GM21528 (cell line): ENCODE data around the gene HSP90B1.

Experiments
- ATAC-seq: cut with Tn5 transposase; IDR thresholded peaks from one replicate; pipeline ENCODE4 v1.9.1; 2021; ENCODE audit warnings: mild to moderate bottlenecking, moderate library complexity; ENCODE audit not compliant: unreplicated experiment, low FRiP score

HSP90B1 gene

DNA sequence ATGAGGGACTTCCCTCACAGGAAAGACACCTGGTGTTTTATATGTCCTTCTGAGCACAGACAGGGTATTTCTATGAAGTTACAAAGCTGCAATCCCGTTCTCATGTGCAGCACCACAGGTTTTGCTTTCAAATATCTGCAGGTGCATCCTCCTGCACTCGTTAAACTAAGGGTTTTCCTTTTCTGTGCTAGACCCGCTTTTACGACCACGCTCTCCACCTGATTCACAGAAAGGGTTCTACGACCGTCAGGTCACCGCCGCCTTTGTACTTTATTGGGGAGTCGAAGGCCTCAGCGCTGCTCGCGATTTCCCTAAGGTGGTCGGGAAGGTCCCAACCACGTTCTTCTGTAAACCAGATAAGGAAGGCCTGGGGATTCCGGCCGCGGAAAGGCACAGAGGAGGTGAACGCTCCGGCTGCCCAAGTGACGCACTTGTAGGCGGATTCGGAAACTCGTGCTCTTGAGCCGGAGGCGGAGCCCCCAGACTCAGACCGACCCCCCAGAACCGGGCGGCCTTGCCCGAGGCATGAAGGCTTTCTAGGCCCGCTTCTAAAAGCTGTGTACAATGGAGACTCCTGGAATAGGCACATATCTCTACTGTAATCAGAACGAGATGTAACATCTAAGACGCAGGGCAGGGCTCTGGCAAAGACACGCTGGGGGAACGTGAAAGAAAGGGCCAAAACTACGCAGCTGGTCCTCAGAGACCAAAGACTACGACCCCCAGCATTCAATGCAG is 995 bp upstream of the HSP90B1 start:
- ATAC-seq = peak; percentile 25

DNA sequence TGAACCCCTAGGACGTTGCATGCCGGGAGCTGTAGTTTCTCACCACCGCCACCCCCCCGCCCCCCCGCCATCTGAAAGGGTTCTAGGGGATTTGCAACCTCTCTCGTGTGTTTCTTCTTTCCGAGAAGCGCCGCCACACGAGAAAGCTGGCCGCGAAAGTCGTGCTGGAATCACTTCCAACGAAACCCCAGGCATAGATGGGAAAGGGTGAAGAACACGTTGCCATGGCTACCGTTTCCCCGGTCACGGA is 501 bp upstream of the HSP90B1 start:
- ATAC-seq = no peak

DNA sequence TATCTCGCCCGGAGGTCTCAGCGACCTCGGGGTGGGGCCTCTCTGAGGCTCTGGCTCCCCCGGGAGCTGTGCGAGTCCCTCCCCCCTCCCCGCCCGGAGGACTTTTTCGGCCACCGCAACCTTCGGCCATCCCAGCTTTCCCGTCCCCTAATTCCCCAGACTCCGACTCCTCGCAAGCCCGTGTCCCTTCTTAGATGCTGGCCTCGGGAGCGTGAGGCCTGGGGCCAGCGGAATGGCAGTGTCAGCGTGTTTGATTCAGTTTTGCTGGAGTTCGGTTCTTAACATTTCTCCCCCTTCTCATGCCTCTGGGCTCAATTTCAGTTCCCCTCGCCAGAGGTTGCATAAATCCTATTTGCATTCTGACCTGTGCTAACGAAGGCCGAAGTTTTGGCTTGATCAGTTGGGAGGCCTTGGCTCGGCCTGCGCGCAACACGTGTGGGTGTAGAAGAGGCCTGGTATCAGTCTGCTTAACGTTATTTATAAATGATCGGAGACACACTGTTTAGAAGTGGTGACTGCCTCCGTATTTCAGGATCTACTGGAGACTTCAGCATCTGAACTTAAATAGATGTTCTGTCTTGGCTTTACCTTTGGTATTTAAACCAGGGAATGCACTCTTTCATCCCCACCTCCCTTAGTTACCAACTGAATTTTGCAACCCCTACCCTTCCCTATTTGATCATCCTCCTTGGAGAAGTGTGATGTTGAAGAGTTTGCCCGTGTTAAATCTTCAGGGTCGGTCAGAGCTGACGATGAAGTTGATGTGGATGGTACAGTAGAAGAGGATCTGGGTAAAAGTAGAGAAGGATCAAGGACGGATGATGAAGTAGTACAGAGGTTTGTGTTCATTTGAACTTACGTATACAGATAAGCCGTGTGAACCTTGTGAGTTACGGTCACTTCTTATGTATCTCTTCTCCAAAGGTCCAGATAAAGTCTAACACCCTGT is 851 bp downstream of the HSP90B1 start:
- ATAC-seq = peak; percentile 6

DNA sequence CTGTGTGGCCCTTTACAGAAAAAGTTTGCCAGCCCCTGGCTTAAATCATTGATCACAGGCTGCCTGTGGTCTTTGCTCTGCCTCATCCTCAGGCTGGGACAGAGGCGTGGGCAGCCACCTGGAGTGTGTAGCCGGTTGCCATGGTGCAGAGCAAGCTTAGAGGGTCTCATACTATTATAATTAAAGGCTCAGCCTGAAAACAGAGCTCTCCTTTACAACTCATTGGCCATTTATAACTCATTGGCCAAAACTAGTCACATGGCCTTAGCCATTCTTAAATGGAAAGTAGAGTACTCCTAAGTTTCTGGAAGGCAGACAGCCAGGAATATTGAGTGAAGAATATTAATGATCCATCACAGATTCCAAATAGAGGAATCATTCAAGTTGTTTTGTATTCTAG is 3.0 kb downstream of the HSP90B1 start:
- ATAC-seq = no peak

DNA sequence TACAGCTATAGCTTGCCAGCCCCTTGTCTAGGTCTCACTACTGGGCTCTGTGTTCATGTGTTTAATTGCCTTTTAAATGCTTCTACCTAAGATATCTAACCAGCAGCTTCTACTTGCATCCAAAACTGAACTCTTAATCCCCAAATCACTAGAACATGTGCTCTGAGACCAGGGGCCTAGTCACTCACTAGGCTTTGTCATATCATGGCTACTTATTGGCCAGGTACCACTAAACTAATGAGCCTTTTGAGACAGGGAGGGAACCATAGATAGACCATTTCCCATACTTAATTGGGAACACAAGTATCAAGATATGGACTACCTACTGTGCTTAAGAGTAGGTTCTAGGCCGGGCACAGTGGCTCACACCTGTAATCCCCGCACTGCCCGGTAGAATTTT is 6.5 kb downstream of the HSP90B1 start:
- ATAC-seq = no peak

DNA sequence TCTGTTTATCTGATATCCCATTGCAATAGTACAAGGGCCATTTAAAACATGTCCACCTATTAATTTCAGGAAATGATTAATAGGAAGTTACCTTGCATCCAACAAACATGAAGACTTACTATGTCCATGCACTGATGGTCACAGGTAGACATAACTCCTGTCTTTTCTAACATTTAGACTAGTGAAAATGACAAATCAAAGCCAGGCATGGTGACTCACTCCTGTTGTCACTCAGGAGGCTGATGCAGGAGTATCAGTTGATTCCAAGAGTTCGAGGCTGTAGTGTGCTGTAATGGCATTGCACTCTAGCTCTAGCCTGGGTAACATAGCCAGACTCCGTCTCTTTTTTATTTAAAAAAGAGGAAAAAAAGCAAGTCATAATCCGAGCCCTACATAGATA is 14.8 kb downstream of the HSP90B1 start:
- no peak for ATAC-seq

DNA sequence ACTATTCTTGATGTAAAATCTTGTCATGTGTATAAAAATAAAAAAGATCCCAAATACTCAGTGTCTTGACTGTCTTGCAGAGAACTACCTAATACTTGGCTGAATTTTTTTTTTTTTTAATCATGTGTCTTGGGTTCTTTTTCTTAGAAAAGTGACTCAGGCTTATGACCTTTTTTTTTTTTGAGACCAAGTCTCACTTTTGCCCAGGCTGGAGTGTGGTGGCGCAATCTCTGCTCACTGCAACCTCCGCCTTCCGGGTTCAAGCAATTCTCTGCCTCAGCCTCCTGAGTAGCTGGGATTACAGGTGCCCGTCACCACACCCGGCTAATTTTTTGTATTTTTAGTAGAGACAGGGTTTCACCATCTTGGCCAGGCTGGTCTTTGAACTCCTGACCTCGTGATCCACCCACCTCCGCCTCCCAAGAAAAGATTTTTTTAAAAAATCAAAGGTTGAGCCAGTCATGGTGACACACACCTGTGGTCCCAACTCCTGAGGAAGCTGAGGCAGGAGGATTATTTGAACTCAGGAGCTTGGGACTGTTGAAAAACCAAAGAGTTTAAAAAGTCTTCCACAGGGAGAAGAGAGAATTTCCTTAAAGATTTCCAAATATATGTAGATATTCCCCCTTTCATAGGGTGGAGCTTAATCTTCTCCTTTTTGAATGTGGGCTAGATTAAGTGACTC is 17.8 kb downstream of the HSP90B1 start:
- no peak for ATAC-seq

DNA sequence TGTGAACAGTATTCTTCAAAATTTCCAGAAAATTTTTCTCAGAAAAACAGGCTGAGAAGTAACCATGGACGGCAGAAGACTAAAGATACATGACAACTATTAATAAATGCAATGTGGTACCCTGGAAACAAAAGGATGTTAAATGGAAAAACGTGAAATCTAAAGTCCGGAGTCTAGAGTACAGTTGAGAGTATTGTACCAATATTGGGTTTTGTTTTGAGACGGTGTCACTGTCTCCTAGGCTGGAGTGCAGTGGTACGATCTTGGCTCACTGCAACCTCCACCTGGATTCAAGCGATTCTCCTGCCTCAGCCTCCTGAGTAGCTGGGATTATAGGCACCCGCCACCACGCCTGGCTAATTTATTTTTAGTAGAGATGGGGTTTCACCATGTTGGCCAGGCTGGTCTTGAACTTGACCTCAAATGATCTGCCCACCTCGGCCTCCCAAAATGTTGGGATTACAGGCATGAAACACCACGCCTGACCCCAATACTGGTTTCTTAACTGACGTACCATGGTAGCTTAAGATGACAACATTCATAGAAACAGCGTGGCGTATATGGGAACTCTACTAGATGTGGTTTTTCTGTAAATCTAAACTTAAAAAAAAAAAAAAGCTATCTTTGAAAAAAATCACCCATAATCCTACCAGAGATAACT is 18.7 kb downstream of the HSP90B1 start:
- ATAC-seq = no peak

DNA sequence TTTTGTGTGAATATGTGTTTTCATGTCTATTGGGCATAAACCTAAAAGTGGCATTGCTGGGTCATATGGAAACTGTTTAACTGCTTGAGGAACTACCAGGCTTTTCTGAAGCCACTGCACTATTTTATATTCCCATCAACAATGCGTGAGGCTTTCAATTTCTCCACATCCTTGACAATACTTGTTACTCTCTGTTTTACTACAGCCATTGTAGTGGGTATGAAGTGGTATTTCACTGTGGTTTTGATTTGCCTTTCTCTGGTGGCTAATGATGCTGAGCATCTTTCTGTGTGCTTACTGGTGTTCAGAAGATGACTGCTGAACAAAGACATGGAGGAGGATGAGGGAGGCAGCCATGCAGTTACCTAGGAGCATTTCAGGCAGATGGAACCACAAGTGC is 22.3 kb downstream of the HSP90B1 start:
- no peak for ATAC-seq

DNA sequence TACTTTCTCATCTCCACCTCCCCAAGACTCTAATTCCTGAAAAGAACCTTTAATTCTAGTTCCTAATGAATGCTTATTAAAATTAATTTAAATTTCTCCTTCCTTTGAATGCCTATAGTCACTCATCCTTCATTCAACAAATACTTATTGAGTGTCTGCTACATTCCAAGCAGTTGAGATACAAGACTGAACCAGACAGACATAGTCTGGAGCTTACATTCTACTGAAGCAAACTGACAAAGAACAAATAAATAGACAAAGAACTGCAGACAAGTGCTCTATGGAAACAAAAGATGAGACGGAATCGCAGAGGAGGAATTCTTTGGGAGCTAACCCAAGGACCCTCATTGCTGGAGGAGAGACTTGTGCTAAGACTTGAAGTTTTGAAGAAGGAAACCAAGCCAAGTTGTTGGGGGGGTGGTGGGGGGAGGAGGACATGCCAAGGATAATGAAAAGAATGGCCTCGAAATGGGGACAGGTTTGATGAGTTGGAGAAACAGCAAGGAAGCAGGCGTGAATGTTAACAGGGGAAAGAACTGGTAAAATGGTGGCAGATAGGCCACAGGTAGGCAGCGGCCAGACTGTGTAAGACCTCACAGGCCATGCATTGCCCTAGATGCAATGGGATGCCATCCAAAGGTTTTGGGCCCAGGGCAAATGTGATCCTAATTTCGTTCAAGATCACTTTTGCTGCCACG is 25.8 kb downstream of the HSP90B1 start:
- no peak for ATAC-seq

DNA sequence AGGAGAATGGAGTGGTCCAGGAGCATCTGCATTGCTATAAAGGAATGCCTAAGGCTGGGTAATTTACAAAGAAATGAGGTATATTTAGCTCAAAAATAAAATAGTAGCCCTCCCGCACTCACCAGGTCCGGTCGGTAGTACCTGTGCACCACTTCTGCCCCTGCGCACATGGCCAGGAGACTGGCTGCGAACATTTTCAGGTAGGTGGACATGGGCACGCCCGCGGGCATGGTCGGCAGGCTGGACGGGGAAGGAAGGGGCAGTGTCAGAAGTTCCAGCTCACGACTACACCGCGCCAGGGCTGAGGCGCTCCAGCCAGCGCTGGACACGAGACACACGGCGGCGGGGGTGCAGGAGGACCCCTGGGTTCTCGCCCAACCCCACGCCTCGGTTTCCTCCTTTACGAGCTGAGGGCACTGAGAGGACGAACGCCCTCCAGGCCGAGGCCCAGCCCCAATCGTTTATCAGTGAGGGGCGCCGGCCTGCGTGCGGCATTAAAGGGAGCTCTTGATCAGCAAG is 26.4 kb downstream of the HSP90B1 start:
- ATAC-seq = peak; percentile 35

DNA sequence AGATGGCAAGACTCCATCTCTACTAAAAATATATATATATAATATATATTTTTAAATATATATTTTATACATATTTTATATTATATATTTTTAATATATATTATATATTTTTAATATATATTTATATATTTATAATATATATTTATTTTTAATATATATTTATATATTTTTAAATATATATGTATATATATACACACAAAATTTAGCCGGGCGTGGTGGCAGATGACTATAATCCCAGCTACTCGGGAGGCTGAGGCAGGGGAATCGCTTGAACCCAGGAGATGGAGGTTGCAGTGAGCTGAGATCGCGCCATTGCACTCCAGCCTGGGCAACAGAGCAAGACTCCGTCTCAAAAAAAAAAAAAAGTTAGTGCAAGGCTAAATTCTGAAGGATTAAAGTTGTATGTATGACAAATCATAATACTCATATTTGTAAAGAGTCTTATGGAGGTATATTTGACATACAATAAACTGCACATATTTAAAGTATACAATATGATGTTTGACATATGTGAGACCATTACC is 27.7 kb downstream of the HSP90B1 start:
- ATAC-seq = no peak

DNA sequence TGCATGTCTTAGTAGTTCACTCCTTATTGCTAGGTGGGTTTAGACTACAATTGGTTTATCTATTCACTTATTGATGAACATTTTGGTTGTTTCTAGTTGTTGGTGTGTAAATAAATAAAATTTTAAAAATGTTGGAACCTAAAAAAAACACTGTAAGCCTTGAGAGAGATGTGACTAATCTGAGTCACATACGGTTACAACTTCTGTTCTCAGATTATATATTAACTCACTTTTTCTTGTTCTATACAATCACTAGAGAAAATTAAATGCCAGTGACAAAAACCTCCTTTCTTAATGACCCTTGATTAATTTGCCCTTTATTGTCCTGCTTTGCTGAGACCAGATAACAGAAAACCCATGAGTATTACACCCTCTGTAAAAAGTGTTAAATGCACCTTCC is 28.4 kb downstream of the HSP90B1 start:
- no peak for ATAC-seq

DNA sequence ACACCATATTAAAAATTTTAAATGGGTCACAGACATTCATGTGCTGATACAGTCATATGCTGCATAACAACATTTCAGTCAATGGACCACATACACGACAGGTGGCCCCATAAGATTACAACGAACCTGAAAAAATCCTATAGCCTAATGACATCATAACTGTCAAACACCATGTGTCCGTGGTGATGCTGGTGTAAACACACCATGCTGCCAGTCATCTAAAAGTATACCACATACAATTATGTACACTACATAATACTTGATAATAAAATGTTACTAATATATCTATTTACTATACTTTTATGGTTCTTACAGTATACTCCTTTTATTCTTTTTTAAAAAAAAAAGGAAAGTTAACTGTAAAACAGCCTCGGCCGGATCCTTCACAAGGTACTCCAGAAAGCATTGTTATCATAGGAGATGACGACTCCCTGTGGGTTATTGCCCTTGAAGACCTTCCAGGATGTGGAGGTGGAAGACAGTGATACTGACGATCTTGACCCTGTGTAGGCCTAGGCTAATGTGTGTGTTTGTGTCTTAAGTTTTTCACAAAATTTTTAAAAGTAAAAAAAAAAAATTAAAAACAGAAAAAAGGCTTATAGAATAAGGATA is 30.5 kb downstream of the HSP90B1 start:
- ATAC-seq = no peak

DNA sequence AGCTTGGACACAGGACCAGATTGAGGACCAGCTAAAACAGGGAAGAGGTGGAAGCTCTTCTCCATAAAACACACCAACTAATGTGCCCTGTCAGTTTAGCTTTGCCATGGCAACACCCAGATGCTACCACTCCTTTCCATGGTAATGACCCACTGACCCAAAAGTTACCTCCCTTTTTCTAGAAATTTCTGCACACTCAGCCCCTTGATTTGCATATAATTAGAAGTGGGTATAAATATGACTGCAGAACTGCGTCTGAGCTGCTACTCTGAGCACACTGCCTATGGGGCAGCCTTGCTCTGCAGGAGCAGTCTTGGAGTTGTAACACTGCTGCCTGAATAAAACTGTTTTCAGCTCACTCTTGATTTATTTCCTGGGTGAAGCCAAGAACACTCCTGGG is 32.3 kb downstream of the HSP90B1 start:
- no peak for ATAC-seq

DNA sequence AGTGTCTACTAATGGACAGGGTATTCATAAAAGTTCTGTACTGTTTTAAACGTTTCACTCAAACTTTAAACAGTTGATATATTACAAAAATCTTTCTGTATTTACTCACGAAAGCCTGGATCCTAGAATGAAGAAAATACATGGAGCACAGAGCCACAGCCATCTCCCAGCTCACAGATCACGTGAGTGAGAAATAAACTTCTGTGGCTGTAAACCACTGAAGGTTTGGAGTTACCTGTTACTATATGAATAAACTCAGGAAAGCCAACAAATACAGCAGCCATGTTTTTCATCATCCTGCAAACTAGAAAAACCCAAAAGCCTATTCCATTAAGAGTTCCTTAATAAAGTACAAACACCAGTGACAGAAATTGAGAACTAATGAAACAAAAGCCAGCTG is 34.6 kb downstream of the HSP90B1 start:
- no peak for ATAC-seq

DNA sequence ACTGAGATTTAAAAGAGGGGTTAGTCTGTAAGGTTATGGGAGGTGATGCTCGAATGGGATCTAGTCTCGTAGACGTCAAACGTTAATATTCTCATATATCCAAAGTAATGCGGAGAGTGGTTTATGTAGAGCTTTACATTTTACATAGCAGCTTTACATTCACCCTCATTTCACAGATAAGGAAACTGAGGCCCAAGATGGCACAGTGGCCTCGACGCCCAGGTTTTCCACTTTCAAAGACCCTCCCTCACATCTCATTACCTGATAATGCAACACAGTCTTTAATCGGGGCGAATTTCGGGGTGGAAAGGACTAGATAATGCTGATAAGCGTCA is 35.0 kb downstream of the HSP90B1 start:
- ATAC-seq = no peak

DNA sequence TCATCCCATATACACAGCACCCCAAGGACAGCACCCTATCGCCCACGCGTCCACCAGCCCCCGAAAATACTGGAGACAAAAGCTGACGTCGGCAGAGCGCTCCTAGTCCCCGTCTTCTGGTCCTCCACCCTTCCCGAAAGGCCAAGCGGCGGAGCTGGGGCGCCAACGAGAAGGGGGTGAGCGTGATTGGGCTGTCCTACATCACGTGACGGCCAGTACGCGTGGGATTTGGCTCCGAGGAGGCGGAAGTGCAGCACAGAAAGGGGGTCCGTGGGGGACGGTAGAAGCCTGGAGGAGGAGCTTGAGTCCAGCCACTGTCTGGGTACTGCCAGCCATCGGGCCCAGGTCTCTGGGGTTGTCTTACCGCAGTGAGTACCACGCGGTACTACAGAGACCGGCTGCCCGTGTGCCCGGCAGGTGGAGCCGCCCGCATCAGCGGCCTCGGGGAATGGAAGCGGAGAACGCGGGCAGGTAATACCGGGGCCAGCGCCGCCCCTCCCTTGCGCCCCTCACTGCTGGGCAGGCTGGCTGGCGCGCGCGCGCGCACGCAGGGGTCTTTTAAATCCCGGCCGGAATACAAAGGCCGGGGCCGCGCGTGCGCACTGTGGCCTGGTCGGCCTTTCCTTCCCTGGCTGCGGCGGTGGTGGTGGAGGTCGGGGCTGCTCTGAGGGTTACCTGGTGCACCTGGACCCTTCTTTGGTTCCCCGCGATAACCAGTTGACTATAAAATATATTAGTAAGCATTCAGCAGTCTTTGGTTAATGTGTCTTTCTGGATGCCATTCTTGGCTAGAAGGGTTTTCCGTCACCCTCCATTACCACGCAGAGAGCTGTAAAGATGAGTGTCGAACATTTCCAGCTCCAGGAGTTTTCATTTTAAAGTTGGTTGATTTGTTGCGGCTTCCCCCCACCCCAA is 35.6 kb downstream of the HSP90B1 start, which contains the start of gene TDG:
Gene TDG (plus strand): TSS at position 283 of the 915 bp plus-strand sequence. CDS start 166 bp downstream, at position 449.
- peak; percentile 93 for ATAC-seq
